ENCODE data around the gene MANSC4. TPM values are rescaled to one million over a fixed set of nuclear protein-coding genes. Genes with fewer than 3 reads are reported as not detected.

Gene MANSC4
- total and polyA plus RNA-seq, 9 of the 15 experiments (the other 6 are each of a cell fraction or from before 2014, with no cell fraction given), result not detected

DNA sequence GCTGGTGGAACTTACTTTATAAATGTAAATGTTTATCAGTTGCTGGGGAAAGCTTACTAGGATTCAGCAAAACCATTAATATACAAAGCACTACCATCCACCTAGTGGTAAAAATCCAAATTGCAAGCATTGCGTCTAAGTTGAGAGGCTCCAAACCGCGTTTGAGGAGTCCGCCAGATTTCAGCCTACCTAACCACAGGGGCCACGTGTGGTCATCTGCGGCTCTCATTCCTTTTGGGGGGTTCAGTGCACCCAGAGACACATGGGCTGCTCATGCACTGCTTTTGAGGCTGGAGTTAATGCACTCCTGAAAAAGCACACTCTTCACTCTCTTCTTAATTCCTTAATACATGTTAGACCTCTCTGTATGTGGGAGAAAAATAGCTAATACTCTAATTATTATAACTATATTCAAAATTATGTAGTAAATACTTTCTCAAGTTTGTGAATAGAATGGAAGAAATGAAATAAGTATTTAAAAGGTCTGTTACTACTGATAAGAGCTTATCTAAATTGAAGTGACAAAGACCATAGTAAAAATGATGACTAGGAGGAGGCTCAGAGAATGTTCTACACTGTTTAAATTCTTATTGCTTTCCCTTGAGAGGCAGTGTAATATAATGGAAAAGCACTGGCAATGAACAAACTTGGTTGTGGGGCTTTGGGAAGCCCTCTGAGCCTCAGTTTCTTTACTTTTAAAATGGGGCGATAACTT is 41.4 kb upstream of the MANSC4 start (continued):
- TF ChIP-seq FOXJ3 (CRISPR knock-in tag; IDR thresholded peaks at IDR 0.05) (no peak), PYGO2 (tag; IDR thresholded peaks at IDR 0.05) (no peak)
- TF ChIP-seq, protein P1, sequence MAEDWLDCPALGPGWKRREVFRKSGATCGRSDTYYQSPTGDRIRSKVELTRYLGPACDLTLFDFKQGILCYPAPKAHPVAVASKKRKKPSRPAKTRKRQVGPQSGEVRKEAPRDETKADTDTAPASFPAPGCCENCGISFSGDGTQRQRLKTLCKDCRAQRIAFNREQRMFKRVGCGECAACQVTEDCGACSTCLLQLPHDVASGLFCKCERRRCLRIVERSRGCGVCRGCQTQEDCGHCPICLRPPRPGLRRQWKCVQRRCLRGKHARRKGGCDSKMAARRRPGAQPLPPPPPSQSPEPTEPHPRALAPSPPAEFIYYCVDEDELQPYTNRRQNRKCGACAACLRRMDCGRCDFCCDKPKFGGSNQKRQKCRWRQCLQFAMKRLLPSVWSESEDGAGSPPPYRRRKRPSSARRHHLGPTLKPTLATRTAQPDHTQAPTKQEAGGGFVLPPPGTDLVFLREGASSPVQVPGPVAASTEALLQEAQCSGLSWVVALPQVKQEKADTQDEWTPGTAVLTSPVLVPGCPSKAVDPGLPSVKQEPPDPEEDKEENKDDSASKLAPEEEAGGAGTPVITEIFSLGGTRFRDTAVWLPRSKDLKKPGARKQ (CRISPR knock-in tag; IDR thresholded peaks at IDR 0.05), result no peak

DNA sequence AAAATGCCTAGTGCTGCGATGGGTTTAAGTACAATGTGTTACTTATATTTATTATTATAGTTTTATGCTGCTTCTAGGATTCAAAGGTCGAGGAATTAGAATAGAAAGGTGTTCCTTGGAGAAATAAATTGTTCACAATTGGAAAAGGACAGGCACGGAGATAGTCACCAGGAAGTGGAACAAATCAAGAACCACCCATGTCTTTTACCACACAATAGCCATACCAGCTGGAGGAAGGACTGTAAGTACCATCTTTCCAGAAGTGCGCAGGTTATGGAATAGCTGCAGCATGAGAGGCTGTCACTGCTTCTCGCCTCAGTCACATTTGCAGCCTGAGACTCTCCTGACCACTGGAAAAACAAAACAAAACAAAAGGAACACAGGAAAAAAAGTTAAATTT is 40.5 kb upstream of the MANSC4 start:
- no peaks in the 10 kb centered on the region for H4K20me1 ChIP-seq (replicated peaks; ENCODE audit: control insufficient read depth, insufficient read depth, low read length)
- H3K36me3 ChIP-seq (ENCODE audit: control insufficient read depth, insufficient read depth, low read length), result no peaks in the 10 kb centered on the region
- POLR2A ChIA-PET, result no interaction called here
- no peak overlapping the region for H3K4me2 ChIP-seq (ENCODE audit: insufficient read depth, low read length)
- peaks cover 0 to 26% of the 10 kb centered on the region in 2 experiments; a peak in 3 of 5 replicates for H3K4me1 ChIP-seq (replicated peaks in 1 of 2; ENCODE audit: control insufficient read depth in 2 of 2, insufficient read depth in 2 of 2, low read length in 2 of 2)
- no peaks in the 10 kb centered on the region for H3K79me2 ChIP-seq (ENCODE audit: control insufficient read depth, insufficient read depth, low read length)
- no peaks in the 10 kb centered on the region for H3K9me1 ChIP-seq (ENCODE audit: control insufficient read depth, insufficient read depth, low read length)
- no peak overlapping the region for H3K4me3 ChIP-seq
- H3K27me3 ChIP-seq (ENCODE audit: control insufficient read depth in 2 of 2, insufficient read depth in 2 of 2, low read length in 2 of 2), result no peaks in the 10 kb centered on the region
- no peak for FAIRE-seq
- no TSS peak for BruUV-seq (replicated peaks)
- no peak for ATAC-seq
- intact Hi-C loops (cut with micrococcal nuclease) (loop anchor here (2.0 to 5.0 kb wide), 2 partner anchors 38 to 88 kb away; partner anchors contain the start of genes KLHL42 and MANSC4), in situ Hi-C loops (cut with MboI) (no loop called here)
- TF ChIP-seq, protein P2, sequence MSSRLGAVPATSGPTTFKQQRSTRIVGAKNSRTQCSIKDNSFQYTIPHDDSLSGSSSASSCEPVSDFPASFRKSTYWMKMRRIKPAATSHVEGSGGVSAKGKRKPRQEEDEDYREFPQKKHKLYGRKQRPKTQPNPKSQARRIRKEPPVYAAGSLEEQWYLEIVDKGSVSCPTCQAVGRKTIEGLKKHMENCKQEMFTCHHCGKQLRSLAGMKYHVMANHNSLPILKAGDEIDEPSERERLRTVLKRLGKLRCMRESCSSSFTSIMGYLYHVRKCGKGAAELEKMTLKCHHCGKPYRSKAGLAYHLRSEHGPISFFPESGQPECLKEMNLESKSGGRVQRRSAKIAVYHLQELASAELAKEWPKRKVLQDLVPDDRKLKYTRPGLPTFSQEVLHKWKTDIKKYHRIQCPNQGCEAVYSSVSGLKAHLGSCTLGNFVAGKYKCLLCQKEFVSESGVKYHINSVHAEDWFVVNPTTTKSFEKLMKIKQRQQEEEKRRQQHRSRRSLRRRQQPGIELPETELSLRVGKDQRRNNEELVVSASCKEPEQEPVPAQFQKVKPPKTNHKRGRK (tag; IDR thresholded peaks at IDR 0.05), result peak; percentile 82
- TF ChIP-seq TRIM24 (IDR thresholded peaks at IDR 0.05), result no peak
- H3K27ac ChIP-seq (ENCODE audit: extremely low read depth, low read depth, low read length), result no peak overlapping the region
- WGBS (ENCODE audit: insufficient coverage, low coverage, missing lambda C conversion rate), result 81% methylated on average over 5 of the region's 5 CpGs
- CTCF ChIA-PET (ENCODE audit: low intra/inter-chr PET ratio), result no interaction called here
- no peaks in the 10 kb centered on the region for H3K9me3 ChIP-seq (replicated peaks; ENCODE audit: control insufficient read depth, insufficient read depth, low read depth, low read length)
- no peak for DNase-seq (ENCODE audit: extremely low read depth in 1 of 4, low spot score in 3 of 4)
- no peak overlapping the region for H2AFZ ChIP-seq (ENCODE audit: low read depth, low read length)
- no peak overlapping the region for H3K9ac ChIP-seq (ENCODE audit: insufficient read depth in 1 of 2, low read depth in 2 of 2, low read length in 2 of 2)

Data from K562 (cell line).